ENCODE data around the gene TAF9. TPM values are rescaled to one million over a fixed set of nuclear protein-coding genes. Genes with fewer than 3 reads are reported as not detected.
"Not testable (repeated sequence)": the region's sequence is repeated elsewhere in the genome, so short reads cannot be mapped to it uniquely, and the experiment has no call there.

Gene TAF9
- total RNA-seq, 3 donors from 2014 or later = 36.5 to 47.7 (median 36.8) TPM

DNA sequence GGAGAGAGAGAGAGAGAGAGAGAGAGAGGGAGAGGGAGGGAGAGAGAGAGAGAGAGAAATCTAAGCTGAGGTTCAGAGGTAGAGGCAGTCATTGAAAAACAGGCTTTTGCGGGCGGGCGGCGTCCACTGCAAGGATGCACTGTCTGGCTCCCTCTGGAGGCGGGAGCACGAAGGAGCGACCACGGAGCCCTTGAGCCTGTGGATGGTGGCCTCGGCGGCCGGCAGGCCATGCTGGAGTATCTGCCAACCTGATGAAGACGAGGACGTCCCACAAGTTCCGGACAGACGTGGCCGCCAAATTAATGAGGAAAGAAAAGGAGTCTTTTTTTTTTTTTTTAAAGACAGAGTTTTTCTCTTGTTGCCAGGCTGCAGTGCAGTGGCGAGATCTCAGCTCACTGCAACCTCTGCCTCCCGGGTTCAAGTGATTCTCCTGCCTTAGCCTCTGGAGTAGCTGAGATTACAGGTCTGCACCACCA is 34.5 kb downstream of the TAF9 start:
- intact Hi-C loops (cut with DNase I, micrococcal nuclease) = no loop called here
- ATAC-seq (peak; percentile 79), DNase-seq (peak; percentile 89 to 94 (median 90))
- no peaks in the 10 kb centered on the region for H3K4me1 ChIP-seq (ENCODE audit: low read depth)
- H3K9me3 ChIP-seq = no peaks in the 10 kb centered on the region
- peak; percentile 84 for TF ChIP-seq CTCF (IDR thresholded peaks at IDR 0.05)
- no peaks in the 10 kb centered on the region for H3K36me3 ChIP-seq (ENCODE audit: low read depth)
- no peak overlapping the region for H3K4me3 ChIP-seq

DNA sequence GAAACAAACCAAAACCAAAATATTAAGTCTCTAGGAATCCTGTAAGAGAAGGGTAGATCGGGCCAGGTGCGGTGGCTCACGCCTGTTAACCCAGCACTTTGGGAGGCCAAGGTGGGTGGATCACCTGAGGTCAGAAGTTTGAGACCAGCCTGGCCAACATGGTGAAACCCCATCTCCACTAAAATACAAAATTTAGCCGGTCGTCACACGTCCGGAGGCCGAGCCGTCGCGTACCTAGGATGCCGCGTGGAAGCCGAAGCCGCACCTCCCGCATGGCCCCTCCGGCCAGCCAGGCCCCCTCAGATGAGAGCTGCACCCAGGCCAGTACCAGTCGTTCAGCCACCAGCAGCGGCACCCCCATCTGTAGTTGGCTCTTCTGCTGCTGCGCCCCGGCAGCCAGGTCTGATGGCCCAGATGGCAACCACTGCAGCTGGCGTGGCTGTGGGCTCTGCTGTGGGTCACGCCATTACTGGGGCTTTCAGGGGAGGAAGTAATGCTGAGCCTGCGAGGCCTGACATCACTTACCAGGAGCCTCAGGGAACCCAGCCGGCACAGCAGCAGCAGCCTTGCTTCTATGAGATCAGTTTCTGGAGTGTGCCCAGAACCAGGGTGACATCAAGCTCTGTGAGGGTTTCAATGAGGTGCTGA is 35.5 kb downstream of the TAF9 start:
- H3K36me3 ChIP-seq (ENCODE audit: low read depth); H3K4me3 ChIP-seq; H3K9me3 ChIP-seq; intact Hi-C loops (cut with DNase I, micrococcal nuclease); H3K4me1 ChIP-seq (ENCODE audit: low read depth); ATAC-seq: not testable (repeated sequence)
- DNase-seq = peak; percentile 9 to 53 (median 39)

- peak; percentile 79 for ATAC-seq
- no peaks in the 10 kb centered on the region for H3K9me3 ChIP-seq
- H3K4me3 ChIP-seq = peak overlapping the region; percentile 49
- no peak for TF ChIP-seq CTCF (IDR thresholded peaks at IDR 0.05)
- peak in 2 of 3 donors; percentile 61 to 63 for DNase-seq
- H3K4me1 ChIP-seq (ENCODE audit: low read depth) = peaks cover 5% of the 10 kb centered on the region
- H3K36me3 ChIP-seq (ENCODE audit: low read depth) = no peaks in the 10 kb centered on the region
- intact Hi-C loops (cut with DNase I, micrococcal nuclease) = no loop called here
These were observed 37.5 kb downstream of the TAF9 start for GRCh38 chr5:69331528-69332445.

GRCh38 chr5:69329905-69330489 is 39.3 kb downstream of the TAF9 start:
- no peak for ATAC-seq
- Histone ChIP-seq H3K4me3 (no peak overlapping the region), H3K36me3 (ENCODE audit: low read depth) (no peaks in the 10 kb centered on the region), H3K9me3 (no peaks in the 10 kb centered on the region), H3K4me1 (ENCODE audit: low read depth) (peaks cover 5% of the 10 kb centered on the region)
- no peak for TF ChIP-seq CTCF (IDR thresholded peaks at IDR 0.05)
- no peak for DNase-seq
- intact Hi-C loops (cut with DNase I, micrococcal nuclease) = no loop called here

DNA sequence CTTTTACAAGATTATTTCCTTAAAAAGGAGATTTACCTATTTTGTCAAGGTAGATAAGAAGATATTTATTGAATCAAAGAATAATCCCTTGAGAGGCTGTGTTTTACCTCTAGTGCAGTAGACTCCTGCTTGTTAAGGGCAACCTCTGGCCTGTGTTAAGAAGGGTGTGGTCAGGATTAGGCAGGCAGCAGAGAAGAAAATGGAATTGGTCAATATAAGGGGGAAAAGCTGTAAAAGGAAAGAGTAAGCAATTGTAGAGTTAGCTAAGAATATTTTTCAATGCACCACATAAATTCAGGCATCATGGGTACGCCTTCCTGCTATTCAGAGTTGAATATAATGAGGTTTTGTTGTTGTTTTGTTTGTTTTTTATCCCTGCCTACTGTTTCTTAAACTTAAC is 43.0 kb downstream of the TAF9 start:
- Histone ChIP-seq H3K4me1 (ENCODE audit: low read depth) (peaks cover 5% of the 10 kb centered on the region), H3K36me3 (ENCODE audit: low read depth) (no peaks in the 10 kb centered on the region), H3K4me3 (no peak overlapping the region), H3K9me3 (no peaks in the 10 kb centered on the region)
- intact Hi-C loops (cut with DNase I, micrococcal nuclease) = no loop called here
- DNase-seq (peak in 1 of 3 donors; percentile 32), ATAC-seq (peak; percentile 90)
- no peak for TF ChIP-seq CTCF (IDR thresholded peaks at IDR 0.05)

Measured in mucosa of descending colon (tissue), 3 donors.